ENCODE data around the gene SMIM13.

DNA sequence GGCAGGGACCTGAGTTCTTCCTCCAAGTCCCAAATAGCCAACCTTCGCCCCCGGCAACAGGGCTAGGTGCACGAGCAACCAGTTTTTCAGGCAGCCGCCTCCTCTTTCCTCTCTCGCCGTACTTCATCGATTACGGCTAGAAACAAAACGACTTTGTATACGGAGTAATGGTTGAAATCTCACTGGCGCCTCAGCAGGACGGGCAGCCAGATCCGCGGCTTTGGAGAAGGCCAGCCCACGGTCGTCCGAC is 333 bp upstream of the SMIM13 start:
- TF ChIP-seq POLR2AphosphoS5 (IDR thresholded peaks at IDR 0.05; ENCODE audit: low read depth, low read length) (peak; percentile 59; the same call in 1 of the 2 replicates), POLR2A (IDR thresholded peaks at IDR 0.05; ENCODE audit: low read depth, low read length) (no peak)

Measured in GM12891 (cell line).